CD4-positive, alpha-beta T cell treated with Interferon gamma for 1 hour (primary cell): ENCODE results near the gene RERE.

ENCODE experiments used
- DNase-seq: peaks from one replicate; pipeline ENCODE4 v3.0.0-alpha.2; 2020

The RERE gene

DNA sequence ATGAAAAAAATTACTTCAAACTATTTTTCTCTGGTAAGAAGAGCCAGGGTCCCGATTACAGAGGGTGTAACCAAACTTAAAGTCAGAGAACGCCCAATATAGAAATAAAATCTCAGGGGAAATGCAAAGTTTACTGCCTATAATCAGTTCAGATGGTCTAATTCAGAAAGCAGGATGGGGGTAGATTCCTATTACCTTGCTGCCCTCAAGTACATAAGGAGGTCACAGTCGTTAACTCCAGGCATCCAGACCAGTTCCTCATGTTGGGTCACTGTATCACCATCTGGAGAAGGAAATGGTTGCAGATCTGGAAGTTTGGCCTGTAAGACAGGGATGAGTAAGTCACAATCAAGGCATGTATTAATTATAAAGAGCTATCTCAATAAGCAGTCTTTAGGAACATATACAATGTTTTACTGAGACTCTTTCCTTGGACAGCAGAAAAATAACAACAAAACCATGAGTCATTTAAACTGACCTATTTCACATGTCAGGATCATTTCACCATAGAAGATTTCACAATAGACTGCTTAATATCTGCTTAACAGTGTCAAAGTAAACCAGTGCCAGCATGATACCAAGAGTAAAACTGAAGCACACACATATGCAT, 320.1 kb downstream of the RERE start:
- no peak for DNase-seq

DNA sequence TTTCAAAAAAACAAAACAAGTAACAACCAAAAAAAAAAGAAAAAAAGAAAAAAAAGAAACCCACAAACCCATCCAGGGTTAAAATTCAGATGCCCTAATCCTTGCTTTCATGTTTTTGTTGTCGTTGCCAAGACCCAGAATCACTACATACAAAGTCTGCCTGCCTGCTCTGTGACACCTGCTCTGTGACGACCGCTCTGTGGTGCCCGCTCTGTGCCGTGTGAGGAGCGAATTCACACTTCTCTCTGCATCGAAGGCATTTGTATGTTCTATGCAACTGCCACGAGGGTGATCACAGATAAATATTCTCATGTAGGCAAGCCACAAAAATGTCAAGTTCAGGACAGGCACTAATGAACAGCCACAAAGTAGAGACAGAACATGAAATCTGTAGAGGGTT, 321.0 kb downstream of the RERE start:
- peak; percentile 67 for DNase-seq

DNA sequence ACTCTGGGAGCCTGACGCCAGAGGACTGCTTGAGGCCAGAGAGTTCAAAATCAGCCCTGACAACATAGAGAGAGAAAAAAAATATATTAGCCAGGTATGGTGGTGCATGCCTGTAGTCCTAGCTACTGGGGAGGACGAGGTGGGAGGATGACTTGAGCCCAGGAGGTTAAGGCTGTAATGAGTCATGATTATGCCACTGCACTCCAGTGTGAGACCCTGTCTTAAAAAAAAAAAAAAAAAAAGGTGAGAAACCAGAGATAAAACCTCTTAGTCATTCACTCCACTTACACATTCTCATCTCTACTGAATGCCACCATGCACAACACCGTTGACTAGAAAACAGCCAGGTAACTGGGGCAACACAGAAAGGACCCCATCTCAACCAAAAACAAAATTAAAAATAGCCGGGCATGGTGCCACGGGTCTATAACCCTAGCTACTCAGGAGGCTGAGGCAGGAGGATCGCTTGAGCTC, 321.5 kb downstream of the RERE start:
- DNase-seq, result peak; percentile 4

DNA sequence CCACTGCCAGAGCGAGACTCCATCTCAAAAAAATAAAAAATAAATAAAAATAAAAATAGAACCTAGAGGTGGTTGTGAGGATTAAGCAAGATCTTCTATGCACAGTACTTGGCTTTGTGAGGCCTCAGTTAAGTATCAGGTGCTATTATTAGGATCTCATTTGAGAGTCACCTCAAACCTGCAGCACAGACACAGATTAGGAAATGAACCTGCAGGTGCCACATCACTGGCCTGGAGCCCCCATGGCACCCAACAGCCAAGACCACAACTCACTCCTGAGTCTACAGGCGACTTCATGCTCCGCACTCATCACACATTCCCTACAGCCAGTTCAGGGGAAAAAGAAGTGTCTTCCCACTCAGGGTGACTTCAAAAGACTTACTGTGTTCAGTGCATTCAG, 322.8 kb downstream of the RERE start:
- no peak for DNase-seq

DNA sequence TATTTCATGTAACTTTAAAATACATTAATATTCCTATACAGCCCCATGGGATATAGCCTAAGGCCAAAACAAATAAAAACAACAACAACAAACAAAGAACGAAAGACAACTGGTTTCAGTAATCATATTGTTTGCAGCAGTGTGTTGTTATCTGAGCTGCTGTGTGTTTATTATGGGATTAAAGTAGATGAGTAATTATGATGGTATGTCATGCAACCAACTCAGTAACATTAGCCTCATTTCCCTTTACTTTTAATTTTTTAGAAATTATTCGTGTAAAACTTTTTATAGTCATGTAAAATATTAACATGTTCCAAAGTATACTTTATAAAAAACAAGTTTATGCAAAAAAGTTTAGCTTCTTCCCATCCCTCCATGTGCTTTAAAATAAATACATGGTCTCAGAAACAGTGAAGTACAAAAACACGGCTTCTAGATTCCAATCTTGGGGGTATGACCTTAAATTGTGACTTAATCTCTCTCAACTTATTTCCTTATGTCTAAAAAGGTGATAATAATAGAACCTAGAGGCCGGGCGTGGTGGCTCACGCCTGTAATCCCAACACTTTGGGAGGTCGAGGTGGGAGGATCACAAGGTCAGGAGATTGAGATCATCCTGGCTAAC, 323.4 kb downstream of the RERE start:
- no peak for DNase-seq

DNA sequence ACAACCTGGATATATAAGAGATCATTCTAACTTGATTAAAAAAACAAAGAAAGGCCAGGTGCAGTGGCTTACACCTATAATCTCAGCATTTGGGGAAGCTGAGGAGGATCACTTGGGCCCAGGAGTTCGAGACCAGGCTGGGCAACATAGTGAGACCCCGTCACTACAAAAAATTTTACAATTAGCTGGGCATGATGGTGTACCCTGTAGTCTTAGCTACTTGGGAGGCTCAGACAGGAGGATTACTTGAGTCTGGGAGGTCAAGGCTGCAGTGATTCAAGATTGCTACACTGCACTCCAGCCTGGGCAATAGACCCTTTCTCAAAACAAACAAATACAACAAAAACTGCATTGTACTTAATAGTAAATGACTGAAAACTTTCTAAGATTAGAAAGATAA, 330.2 kb downstream of the RERE start:
- no peak for DNase-seq

DNA sequence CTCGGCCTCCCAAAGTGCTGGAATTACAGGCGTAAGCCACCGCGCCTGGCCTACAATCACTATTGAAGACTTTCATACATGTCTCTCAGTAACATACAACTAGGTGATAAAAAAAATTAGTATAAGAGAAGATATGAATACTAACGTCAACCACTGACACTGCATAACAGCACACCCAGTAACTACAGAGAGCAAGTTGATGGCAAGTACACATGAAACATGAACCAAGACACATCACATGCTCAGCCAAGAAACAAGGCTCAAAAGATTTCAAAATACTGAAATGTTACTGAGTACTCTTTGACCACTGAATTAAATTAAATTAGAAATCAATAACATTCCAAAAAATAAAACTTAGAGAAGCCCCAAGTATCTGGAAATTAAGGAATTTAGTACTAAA, 331.4 kb downstream of the RERE start:
- DNase-seq, result no peak

DNA sequence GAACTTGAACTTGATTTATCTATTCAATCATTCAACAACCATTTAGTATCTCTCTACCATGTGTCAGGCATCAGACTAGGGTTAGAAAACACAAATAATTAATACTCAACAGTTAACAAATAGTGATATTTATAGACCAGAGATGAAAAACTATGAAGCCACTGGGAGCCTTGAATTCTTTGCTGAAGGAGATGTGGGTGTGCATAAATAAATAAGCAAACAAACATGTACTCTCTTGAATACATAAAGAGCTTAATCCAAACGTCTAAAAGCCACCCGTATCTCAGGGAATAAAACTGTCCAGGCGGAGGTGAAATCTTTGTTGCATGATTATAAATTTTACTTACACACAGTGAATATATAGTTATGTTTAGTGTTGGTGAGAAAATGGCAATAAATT, 333.9 kb downstream of the RERE start:
- no peak for DNase-seq

DNA sequence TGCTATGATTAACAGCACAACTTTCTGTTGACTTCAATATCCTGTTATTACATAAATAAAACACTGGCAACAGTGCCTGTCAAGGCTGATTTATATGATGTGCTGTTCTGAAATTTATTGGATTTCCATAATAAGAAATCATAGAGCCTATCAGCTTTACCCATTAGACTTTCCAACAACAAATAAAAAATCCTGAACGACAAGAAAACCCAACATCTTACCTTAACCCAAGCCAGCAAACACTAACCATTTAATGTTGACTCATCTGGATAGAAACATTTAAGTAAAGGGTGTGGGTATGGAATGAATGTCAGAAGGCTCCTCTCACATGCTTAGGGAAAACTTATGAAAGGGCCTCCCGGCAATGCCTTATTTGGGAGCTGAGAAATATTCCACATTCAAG, 334.5 kb downstream of the RERE start:
- DNase-seq, result no peak

DNA sequence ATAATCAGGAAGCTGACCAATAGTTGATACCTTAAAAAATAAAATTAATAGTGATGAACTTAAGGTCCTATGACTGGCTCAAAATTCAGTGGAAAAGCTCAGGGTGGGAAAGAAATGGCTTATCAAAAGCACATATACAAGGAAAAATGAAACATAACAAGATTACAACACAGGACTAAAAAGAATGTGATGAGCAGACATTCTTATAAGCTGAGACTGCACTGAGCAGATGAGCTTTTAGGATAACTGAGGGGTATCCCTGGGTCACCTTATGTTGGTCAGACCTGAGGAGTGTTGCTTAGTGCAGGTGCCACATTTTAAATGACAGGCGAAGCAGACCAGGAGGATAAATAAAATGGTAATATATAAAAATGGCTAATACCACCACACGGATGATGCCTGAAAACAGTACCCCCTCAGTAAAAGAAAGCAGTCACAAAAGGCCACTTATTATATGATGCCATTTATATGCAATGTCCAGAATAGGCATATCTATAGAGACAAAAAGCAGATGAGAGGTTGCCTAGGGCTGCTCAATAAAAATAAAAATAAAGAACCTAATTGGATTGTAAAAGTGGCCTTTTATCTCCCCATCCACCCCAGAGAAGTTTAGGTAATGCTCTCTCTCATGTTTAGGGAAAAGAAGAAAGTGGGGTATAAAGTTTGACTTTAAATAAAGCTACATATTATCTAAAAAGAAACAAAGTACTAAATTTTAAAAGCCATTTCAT, 335.6 kb downstream of the RERE start:
- no peak for DNase-seq

DNA sequence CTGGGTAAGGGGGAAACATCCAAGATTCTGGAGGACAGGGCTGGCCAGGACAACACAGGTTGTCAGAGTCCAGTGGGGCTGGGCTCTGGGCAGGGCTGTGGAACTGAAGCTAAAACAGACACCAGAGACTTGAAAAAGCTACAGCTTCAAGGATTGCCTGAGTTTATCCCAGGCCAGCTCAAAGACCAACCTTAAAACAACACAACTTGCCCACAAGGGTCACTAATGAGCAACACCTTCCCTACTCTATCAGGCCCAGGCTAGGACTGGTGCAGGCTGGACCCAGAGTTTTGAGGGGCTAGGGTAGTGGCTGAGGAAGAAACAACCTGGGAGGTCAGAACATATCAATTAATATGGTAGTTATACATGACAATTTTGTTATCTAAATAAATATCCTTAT, 338.9 kb downstream of the RERE start:
- DNase-seq, result no peak

DNA sequence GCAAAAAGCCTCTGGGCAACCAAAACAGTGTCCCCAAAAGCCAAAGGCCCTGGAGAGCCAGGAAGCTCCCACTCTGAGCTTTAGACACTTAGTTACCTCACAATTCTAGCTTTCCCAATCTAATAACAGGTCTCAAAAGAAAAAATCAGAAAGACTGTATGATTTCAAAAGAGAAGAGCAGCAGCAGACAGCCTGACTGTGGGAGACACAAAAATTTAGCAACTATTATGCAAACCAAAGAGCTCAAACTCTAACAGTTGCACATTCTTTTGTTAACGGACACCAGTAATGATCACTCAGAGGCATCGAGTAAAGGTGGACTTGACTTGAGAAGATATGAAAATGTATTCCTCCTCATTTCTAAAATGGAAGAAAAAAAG, 339.5 kb downstream of the RERE start:
- DNase-seq, result no peak

DNA sequence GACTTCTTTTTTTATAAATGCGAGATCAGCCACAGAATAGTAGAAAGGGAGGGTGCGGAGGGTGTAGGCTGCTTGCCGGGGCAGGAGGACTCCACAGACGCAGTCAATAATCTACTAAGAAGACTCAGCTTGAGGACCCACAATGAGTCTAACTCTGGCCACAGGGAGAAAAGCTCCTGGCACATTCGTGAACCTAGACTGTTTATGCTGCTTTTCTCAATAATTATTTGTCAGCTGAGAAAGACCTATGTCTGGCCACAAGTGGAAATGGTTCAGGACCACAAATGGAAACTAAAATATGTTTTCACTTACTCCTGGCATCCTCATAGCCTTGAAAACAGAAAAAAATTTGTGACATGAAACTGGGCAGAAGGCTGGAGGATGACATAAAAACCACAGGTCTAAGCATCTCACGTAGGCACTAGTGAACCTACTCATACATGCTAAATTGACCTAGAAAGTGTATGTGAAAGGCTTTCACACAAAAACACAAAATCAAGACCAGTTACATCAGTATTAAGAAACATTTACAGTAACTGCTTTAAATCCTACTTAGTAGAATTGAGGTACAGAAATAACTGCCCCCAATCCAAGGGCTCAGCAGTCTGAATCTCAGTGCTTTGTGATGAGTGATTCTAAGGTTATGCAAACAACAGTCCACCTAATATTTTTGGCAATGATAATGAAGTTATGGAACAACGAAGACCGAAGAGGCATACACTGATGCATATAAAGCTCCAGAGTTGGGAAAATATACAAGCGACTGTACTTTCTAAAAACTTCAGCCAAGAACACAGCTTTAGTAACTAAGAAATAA, 340.1 kb downstream of the RERE start:
- DNase-seq, result no peak

DNA sequence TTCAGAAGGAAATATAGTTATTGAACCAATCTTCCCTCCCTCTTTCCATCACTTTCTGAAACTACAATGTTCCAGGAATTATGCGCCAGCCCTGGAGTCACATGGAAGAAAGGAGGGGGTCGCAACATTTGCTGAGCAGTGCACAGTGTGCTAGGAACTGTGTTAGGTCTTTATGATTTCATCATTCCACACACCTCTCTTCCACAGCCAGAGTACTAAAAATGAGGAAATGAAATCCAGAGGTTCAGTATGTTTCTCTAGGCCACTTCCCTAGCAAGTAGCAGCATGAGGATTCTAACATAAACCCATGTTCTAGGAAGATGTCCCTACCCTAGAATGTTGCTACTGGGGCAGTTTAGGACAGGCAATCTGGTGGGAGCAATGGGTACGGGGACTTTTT, 341.4 kb downstream of the RERE start:
- DNase-seq, result no peak

DNA sequence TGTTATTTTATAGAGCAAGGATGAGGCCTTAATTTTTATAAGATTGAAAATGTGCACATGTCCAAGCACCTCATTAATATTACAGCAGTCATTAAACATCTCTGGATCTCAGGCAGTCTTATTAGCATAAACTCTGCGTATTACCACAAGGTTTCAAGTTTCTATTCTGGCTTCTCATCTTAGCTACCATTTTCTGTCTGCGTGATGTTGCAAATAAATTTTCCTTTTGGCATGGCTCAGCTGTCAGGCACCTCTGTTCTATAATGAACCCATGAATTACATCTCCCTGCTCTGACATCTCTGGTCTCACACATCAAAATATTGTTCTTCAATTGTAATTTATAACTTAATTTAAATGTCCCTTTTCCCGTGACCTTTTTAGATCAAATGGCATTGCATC, 343.1 kb downstream of the RERE start:
- no peak for DNase-seq

DNA sequence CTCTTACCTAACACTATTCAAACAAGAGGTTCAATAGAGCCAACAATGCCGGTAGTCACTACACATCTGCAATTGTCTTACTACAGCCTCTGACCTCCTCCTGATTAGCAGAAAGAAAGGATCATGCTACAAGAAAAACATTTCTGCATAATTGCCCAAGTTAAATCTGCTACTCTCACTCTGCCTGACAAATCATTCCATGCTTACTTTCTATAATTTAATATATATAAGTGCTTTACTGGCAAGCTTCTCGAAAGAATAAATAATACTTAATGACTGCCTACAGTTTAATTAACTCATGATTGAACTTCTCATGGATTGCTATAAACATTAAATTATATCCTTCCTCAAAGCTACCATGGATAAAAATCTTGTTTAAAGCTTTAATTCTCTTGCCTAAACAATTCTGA, 343.5 kb downstream of the RERE start:
- no peak for DNase-seq

DNA sequence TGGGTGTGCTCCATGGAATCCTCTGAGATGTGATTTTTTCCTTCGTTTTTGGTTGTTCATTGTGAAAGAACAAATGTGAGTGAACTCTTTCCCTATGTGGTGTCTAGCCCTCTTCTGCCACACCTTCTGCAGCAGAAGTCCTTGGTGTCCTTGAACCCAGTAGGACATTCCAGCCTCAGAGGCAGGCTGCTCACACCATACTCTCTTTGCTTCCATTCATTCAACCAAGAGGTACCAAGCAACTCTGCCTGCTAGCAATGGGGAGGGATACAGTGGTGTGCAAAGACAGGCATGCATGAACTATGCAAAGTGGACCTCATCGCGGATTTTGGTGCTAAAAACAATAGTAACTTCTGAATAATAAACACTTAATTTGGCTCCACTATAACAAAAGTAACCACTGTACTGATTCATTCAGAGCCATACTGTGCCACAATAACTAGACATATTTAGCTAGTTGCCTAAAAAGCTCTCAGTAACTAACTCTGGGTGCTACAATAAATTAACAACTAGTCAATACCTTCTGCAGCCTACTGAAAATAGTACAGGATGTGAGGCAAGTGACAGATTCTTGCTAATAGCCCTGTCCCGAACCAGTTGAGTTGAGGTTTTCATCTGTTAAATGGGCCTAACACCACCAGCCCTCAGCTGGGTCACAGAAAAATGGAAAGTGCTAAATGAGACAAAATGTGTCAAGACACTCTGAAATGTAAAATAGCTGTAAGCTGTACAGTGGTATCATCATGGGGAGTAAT, 344.1 kb downstream of the RERE start:
- DNase-seq, result no peak

DNA sequence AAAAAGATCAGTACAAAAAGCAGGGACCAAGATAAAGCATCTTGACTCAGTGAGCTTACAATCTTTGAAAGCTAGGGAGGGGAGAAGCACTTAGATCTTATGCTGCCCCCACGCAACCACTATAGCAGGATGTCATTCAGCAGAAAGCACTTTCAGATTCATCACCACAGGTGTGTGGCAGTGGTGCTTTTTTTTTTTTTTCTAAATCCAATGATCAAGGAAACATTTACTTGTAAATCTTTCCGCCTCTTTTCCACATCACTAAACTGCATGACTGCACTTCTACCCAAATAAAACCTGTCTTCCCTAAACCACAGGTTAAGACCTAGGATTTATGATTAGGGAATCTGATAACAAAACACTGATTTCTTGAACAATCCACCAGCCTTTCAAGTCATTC, 344.8 kb downstream of the RERE start:
- DNase-seq, result peak; percentile 7

DNA sequence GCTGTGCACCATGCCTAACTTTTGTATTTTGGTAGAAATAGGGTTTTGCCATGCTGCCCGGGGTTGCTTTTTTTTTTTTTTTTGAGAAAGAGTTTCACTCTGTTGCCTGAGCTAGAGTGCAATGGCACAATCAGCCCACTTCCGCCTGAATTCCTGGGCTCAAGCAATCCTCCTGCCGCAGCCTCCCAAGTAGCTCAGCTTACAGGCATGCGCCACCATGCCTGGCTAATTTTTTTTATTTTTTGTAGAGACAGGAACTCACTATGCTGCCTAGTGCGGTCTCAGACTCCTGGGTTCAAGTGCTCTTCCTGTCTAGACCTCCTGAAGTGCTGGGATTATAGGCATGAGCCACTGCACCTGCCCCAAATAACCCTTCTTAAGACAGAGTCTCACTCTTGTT, 346.0 kb downstream of the RERE start:
- DNase-seq, result no peak

DNA sequence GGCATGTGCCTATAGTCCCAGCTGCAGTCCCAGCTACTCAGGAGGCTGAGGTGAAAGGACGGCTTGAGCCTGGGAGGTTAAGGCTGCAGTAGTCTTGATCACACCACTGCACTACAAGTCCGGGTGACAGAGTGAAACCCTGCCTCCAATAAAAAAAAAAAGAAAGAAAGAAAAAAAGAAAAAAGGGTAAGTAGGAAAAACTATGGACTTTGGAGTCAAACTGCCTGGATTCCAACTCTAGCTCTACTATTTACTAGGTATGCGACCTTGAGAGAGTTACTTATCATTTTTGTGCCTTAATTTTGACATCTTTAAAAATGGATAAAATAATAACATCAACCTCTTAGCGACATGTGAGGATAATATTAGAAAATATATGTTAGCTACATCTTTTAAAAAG, 348.7 kb downstream of the RERE start:
- no peak for DNase-seq

DNA sequence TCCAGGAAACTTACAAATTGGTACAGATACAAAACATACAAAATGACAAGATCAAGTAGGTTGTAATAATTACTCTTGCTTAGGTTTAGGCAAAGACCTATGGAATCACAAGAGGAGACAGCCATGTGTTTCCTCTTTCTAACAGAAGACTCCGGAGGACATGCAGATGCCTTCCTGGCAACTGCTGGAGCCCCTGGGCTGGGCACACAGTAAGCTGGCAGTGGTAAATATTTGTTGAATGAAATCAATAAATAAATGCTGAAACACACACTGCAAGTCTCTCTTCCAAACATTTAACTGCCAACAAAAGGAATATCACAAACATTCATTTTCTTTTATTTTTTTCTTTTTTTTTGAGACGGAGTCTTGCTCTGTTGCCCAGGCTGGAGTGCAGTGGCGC, 350.1 kb downstream of the RERE start:
- DNase-seq, result no peak

DNA sequence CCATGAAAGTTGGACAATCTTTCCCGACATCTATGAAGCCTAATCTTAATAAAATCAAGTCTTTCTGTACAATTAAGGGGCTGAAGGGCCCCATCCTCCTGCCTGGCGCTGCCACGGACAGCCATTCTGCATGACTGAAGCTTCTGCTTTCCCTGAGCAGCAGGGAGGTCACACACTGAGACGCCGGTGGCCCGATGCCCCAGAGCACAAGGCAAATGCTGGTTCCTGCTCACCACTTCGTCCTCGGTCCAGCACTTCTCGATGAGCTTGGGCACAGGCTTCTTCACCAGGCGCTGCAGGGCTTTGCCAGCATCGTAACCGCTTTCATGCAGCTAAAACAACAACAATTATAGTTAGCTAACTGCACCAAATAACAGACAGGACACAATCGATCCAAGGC, 351.7 kb downstream of the RERE start:
- DNase-seq, result no peak

DNA sequence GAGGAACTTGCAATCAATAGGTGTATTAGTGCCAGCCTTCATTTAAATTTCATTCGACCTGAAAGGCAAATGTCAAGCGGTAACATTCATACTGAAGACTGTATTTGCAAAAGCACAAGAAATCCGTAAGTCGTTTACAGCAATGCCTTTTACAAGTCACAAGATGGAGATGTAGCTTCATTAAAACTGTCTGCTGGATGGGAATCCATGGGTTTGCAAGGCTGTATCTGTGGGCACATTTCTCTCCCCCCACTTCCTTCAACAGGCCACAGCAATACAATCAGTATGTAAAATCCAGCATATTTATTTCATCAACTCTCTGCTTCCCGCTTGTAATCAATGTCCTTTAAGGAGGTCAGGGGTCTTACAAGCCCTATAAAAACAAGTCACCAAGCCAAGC, 352.4 kb downstream of the RERE start:
- no peak for DNase-seq
